ENCODE measurements around the gene DDX59.
A peak's percentile ranks its signal among the peaks of the same experiment; 100 is the strongest.

DNA sequence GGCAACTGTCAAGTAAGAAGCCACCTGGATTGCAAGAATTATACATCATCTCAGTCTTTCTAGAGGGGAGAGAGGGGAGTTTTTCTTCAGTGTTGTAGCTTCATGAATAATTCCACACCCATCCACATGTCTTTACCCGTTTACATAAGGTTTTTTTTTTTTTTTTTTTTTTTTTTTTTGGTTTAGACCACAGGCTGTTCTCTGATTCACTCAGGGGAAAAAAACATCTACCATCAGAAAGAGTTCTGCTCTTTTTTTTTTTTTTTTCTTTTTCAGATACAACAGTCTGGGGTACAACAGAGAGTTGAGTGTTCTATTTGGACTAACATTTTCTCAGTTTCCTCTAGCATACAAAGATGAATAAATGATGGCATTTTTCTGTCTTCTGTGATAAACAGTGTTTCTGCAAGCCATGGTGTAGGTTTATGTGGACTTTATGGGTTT is 44.3 kb downstream of the DDX59 start:
- TF ChIP-seq TARDBP (IDR thresholded peaks at IDR 0.05; ENCODE audit: borderline replicate concordance) (no peak), ATF2 (IDR thresholded peaks at IDR 0.05; ENCODE audit: low read length) (peak; percentile 77; the same call in 1 of the 2 replicates), POLR2AphosphoS2 (IDR thresholded peaks at IDR 0.05; ENCODE audit: low read depth, low read length) (no peak)

Measured in GM12878 (cell line).